Duodenal mucosa (tissue), 2 donors: Measurements from ENCODE around the gene MOV10L1.
"Not testable (repeated sequence)": the region's sequence is repeated elsewhere in the genome, so short reads cannot be mapped to it uniquely, and the experiment has no call there.

ENCODE experiments used
- H3K27ac ChIP-seq: one replicate; pipeline ENCODE4 v1.7.0; 2013; ENCODE audit warnings: low read depth, low read length
- H3K27me3 ChIP-seq, 2 donors: one replicate each; pipeline ENCODE4 v1.7.0; 2013; ENCODE audit warnings: low read length in 2 of 2, control low read depth in 1 of 2; ENCODE audit not compliant: insufficient read depth in 2 of 2, control insufficient read depth in 1 of 2
- H3K36me3 ChIP-seq, 2 donors: one replicate each; pipeline ENCODE4 v1.7.0; 2013; ENCODE audit warnings: low read length in 2 of 2, control low read depth in 1 of 2; ENCODE audit not compliant: insufficient read depth in 2 of 2, control insufficient read depth in 1 of 2
- H3K4me1 ChIP-seq, 2 donors: one replicate each; pipeline ENCODE4 v1.7.0; 2013; ENCODE audit warnings: low read length in 2 of 2, control low read depth in 1 of 2; ENCODE audit not compliant: insufficient read depth in 2 of 2, control insufficient read depth in 1 of 2
- H3K4me3 ChIP-seq, 2 donors: one replicate each; pipeline ENCODE4 v1.7.0; 2013; ENCODE audit warnings: low read length in 2 of 2, low read depth in 1 of 2
- H3K9ac ChIP-seq, 2 donors: one replicate each; pipeline ENCODE4 v1.7.0; 2013; ENCODE audit warnings: low read length in 2 of 2, low read depth in 1 of 2
- H3K9me3 ChIP-seq, 2 donors: one replicate each; pipeline ENCODE4 v1.7.0; 2013; ENCODE audit warnings: low read length in 2 of 2, control low read depth in 1 of 2; ENCODE audit not compliant: control insufficient read depth in 1 of 2

The MOV10L1 gene

DNA sequence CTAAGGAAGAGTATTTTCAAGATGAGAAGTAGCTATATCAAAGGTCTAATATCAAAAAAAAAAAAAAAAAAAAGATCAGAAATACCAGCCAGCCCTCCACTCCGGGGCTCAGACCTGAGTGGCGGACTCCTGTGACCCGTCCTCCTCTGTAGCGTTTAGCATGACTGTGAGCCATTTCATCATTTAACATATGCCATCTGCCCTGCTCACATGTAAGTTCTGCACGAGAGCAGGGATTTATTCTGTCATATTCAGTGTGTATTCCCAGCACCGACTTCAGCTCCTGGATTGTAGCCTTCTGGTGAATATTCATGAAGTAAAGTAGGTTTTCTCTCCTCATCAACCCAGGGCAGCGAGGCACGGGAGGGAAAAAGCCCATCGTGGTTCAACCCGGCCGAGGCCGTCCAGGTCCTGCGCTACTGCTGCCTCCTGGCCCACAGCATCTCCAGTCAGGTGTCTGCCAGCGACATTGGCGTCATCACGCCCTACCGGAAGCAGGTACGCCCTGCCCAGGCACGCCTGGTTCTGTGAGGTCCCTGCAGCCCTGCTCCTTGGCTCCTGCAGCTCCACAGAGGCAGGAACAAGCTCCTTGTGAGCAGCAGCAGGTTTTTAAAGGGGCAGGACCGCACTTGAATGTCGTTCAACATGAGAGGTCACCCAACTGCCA is 68.0 kb downstream of the MOV10L1 start:
- Histone ChIP-seq H3K9ac (no peak overlapping the region), H3K36me3 (no peaks in the 10 kb centered on the region), H3K9me3 (no peaks in the 10 kb centered on the region), H3K4me1 (peaks cover 0 to 6% of the 10 kb centered on the region in 2 donors), H3K4me3 (no peak overlapping the region), H3K27me3 (no peaks in the 10 kb centered on the region), H3K27ac (no peak overlapping the region)

DNA sequence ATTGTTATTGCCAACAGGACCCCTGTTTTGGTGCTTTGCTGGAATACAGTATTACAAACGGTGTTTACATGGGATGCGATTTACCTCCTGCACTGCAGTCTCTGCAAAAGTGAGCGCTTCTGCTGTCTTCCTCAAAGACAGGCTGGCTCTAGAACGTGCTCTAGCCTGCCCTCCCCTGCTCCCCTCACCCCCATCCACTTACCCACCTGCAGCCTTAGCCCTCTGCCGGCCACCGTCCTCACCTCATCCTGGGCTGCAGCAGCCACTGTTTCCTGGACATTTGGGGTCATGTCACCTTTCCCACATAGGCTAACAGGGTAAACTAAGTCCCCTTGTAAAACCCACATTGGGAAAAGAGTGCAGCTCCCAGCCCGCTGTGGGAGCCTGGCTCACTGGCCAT is 71.1 kb downstream of the MOV10L1 start:
- Histone ChIP-seq H3K27me3 (no peaks in the 10 kb centered on the region), H3K9ac (no peak overlapping the region), H3K4me3 (no peak overlapping the region), H3K27ac (no peak overlapping the region), H3K36me3 (no peaks in the 10 kb centered on the region), H3K9me3 (no peaks in the 10 kb centered on the region), H3K4me1 (peaks cover 0 to 6% of the 10 kb centered on the region in 2 donors)

DNA sequence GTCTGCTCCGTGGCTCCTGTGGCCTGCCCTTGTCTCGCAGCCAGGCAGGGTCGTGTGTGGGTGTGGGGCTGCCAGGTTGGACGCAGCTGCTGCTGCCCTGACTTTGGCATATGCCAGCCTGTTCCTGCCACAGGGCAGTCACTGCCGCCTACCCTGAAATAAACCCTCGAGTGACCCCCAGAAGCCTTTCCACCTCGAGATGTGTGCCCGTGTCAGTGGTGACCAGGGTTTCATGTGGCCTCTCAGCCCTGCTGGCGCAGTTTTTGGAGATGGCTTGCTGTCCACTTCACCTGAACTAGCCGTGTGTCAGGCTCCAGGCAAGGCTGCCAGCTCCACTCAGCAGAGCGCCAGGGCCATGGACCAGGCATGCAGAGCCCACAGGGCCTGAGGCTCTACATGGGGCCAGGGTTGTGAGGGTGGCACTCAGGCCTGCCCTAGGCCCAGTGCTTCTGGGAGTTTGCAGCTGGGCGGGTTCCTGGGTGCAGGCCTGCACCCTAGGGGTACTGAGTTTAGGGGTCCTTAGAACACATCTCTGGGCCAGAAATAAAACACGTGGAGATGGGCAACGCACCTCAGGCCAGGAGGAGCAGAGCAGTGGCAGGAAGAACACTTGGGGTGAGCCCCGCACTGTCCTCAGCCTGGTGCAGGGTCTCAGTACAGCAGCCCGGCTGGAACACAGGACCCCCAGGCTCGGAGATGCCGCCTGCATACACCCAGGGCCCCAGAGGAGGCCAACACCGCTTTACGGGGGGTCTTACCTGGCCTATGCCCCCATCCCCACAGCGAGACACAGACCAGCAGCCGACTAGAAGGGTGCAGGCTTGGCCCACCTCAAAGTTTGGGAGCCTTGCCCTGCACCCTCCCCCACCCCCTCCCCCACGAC is 71.9 kb downstream of the MOV10L1 start:
- no peak overlapping the region for H3K9ac ChIP-seq
- H3K36me3 ChIP-seq: no peaks in the 10 kb centered on the region
- H3K9me3 ChIP-seq: no peaks in the 10 kb centered on the region
- H3K4me1 ChIP-seq: peaks cover 0 to 6% of the 10 kb centered on the region in 2 donors
- no peaks in the 10 kb centered on the region for H3K27me3 ChIP-seq
- no peak overlapping the region for H3K4me3 ChIP-seq
- no peak overlapping the region for H3K27ac ChIP-seq

DNA sequence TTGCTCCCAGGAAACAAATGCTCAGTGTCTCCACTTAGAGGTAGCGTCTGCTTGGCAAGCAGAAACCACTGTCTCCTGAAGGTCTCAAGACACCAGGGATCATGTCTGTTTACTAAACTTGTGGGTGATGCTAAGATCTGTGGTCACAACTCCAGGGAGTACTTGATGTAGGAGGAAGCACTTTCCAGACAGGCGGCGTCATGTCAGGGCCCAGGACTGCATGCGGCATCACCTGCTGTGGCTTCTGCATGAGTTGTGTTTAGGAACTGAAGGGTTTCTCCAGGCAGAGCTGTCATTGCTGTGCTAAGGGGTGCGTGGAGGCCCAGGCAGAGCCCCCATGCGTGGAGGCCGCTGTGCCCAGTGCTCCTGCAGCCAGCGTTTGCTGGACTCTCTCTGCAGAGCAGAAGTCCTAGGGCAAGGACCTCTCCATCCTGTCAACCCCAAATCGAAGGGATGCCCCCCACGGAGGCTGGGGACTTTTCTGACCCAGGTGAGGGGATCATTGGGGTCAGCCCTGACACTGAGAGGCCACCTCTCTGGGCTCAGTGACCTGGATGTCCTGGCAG is 72.7 kb downstream of the MOV10L1 start:
- Histone ChIP-seq H3K27me3 (no peaks in the 10 kb centered on the region), H3K4me3 (no peak overlapping the region), H3K9me3 (no peaks in the 10 kb centered on the region), H3K36me3 (no peaks in the 10 kb centered on the region), H3K4me1 (peaks cover 0 to 6% of the 10 kb centered on the region in 2 donors), H3K27ac (no peak overlapping the region), H3K9ac (no peak overlapping the region)

DNA sequence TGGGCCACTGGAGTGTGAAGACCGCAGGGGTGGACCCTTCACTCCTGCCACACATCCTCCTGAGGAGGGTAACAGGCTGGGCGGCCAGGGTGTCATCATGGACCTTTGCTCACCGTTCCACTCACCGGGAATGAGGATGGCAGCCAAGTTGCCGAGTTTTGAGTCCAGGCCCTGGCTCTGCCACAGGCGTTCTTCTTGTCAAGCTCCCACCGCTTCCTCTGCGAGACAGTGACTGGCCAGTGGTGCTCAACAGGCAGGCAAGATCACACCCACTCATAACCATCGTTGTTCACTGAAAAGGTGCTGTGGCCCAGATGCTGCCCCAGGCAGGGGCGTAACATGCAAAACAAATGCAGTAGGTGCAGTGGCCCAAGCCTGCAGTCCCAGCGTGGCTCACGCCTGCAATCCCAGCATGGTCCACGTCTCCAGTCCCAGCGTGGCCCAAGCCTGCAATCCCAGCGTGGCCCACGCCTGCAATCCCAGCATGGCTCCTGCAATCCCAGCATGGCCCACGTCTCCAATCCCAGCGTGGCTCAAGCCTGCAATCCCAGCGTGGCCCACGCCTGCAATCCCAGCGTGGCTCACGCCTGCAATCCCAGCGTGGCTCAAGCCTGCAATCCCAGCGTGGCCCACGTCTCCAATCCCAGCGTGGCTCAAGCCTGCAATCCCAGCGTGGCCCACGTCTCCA is 75.8 kb downstream of the MOV10L1 start:
- H3K27me3 ChIP-seq: peaks cover 7% of the 10 kb centered on the region in 2 donors
- no peak overlapping the region for H3K27ac ChIP-seq
- H3K36me3 ChIP-seq: no peaks in the 10 kb centered on the region
- H3K4me1 ChIP-seq: no peaks in the 10 kb centered on the region
- no peak overlapping the region for H3K9ac ChIP-seq
- no peak overlapping the region for H3K4me3 ChIP-seq
- H3K9me3 ChIP-seq: no peaks in the 10 kb centered on the region

DNA sequence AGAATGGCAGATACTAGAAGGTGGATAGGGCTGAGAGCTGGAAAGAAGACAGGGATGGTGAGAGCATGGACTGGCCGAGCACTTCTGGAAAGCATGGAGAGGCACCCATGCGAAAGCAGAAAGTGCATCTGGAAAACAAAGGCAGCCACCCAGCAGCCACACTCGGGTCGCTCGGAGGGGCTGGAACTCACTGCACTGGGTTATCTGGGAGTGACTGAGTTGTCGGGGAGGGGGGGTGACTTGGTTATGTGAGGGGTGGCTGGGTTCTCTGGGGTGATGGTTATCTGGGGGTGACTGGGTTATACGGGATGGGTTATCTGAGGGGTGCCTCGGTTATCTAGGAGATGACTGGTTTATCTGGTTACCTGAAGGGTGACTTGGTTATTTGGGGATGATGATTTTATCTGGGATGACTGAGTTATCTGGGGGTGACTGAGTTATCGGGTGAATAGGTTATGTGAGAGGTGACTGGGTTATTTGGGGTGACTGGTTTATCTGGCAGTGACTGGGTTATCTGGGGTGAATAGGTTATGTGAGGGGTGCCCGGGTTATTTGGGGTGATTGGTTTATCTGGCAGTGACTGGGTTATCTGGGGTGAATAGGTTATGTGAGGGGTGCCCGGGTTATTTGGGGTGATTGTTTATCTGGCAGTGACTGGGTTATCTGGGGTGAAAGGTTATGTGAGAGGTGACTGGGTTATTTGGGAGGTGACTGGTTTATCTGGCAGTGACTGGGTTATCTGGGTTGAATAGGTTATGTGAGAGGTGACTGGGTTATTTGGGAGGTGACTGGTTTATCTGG is 78.1 kb downstream of the MOV10L1 start:
- Histone ChIP-seq H3K9me3 (no peaks in the 10 kb centered on the region), H3K27ac (no peak overlapping the region), H3K36me3 (no peaks in the 10 kb centered on the region), H3K9ac (no peak overlapping the region), H3K27me3 (peaks cover 7 to 21% of the 10 kb centered on the region in 2 donors), H3K4me3 (no peak overlapping the region), H3K4me1 (peaks cover 0 to 7% of the 10 kb centered on the region in 2 donors)

DNA sequence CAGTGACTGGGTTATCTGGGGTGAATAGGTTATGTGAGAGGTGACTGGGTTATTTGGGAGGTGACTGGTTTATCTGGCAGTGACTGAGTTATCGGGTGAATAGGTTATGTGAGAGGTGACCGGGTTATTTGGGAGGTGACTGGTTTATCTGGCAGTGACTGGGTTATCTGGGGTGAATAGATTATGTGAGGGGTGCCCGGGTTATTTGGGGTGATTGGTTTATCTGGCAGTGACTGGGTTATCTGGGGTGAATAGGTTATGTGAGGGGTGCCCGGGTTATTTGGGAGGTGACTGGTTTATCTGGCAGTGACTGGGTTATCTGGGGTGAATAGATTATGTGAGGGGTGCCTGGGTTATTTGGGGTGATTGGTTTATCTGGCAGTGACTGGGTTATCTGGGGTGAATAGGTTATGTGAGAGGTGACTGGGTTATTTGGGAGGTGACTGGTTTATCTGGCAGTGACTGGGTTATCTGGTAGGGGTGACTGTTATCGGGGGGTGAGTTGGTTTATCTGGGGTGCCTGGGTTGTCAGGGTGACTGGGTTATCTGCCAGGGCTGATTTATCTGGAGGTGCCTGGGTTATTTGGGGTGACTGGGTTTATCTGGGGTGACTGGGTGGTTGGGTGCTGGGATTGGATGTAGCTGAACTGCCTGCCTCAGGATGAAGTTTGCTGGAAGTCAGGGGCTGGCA is 78.8 kb downstream of the MOV10L1 start:
- not testable (repeated sequence) for H3K4me1 ChIP-seq, H3K9ac ChIP-seq, H3K9me3 ChIP-seq, H3K36me3 ChIP-seq, H3K4me3 ChIP-seq, H3K27ac ChIP-seq
- peaks cover 7 to 21% of the 10 kb centered on the region in 2 donors for H3K27me3 ChIP-seq

DNA sequence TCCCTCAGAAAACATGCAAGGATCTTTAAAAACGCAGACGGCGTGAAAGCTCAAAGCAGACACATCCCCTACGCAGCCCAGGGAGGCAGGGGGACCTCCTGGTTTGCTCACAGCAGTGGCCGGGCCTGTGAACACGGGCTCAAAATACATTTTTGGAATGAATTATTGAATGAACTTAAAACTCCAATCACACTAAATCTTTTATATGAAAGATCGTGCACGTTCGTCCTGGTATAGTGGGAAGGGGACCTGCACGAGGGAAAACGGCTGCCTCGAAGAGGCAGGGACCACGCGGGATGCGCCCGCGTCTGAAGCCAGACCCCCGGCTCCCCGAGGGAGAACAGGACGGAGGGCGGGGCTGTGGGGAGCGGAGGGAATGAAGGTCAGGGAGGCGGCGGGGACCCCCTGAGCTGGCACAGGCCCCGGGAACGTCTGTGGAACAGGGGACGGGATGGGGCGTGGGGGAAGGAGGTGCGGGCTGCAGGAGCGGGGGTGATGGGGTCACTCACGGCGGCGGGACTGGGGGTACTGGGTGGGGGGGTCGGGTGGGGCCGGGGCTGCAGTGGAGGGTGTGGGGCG is 79.5 kb downstream of the MOV10L1 start:
- Histone ChIP-seq H3K27ac (no peak overlapping the region), H3K9ac (no peak overlapping the region), H3K9me3 (no peaks in the 10 kb centered on the region), H3K36me3 (no peaks in the 10 kb centered on the region), H3K4me1 (peaks cover 0 to 7% of the 10 kb centered on the region in 2 donors), H3K4me3 (no peak overlapping the region), H3K27me3 (peaks cover 7 to 21% of the 10 kb centered on the region in 2 donors)
